Lung (tissue), 12 donors: Measurements from ENCODE around the gene NR2F1. TPM values are rescaled to one million over a fixed set of nuclear protein-coding genes. Genes with fewer than 3 reads are reported as not detected.

Source experiments
- ATAC-seq: fragments of 200-7000 bp; cut with Tn5 transposase; one replicate; pipeline ENCODE4 v1.9.1; 2020; ENCODE audit warnings: moderate number of reproducible peaks; ENCODE audit not compliant: insufficient read depth, low FRiP score
- DNase-seq, 3 donors: peaks; one replicate each; pipeline ENCODE4 v3.0.0-alpha.2; 2013 to 2017
- H3K27ac ChIP-seq, 2 donors: one replicate each; pipeline ENCODE4 v1.5.1; 2013; ENCODE audit warnings: mild to moderate bottlenecking in 2 of 2, moderate library complexity in 2 of 2, control low read depth in 1 of 2, inconsistent platforms in 1 of 2, low read depth in 1 of 2, low read length in 1 of 2
- H3K27me3 ChIP-seq, 3 donors: one replicate each; pipeline ENCODE4 v1.5.1; 2013; ENCODE audit warnings: low read length in 2 of 3; ENCODE audit not compliant: control insufficient read depth in 3 of 3, insufficient read depth in 3 of 3
- H3K36me3 ChIP-seq, 4 donors: one replicate each; pipeline ENCODE4 v1.5.1; 2013; ENCODE audit warnings: low read length in 4 of 4, mild to moderate bottlenecking in 1 of 4, moderate library complexity in 1 of 4; ENCODE audit not compliant: control insufficient read depth in 4 of 4, insufficient read depth in 4 of 4
- H3K4me1 ChIP-seq, 5 donors: one replicate each; pipeline ENCODE4 v1.5.1; 2013; ENCODE audit warnings: low read length in 5 of 5, mild to moderate bottlenecking in 2 of 5, moderate library complexity in 1 of 5; ENCODE audit not compliant: control insufficient read depth in 5 of 5, insufficient read depth in 5 of 5
- H3K4me3 ChIP-seq: one replicate; pipeline ENCODE4 v1.5.1; 2013; ENCODE audit warnings: mild to moderate bottlenecking, control low read depth, moderate library complexity
- H3K9ac ChIP-seq, 2 donors: one replicate each; pipeline ENCODE4 v1.5.1; 2013; ENCODE audit warnings: low read length in 2 of 2, control low read depth in 1 of 2; ENCODE audit not compliant: insufficient read depth in 1 of 2
- H3K9me3 ChIP-seq, 4 donors: one replicate each; pipeline ENCODE4 v1.5.1; 2013; ENCODE audit warnings: low read length in 3 of 4, mild to moderate bottlenecking in 1 of 4, moderate library complexity in 1 of 4; ENCODE audit not compliant: control insufficient read depth in 4 of 4, insufficient read depth in 3 of 4
- CTCF ChIP-seq: IDR thresholded peaks from 2 replicates; pipeline ENCODE4 v1.5.1; 2012; ENCODE audit warnings: mild to moderate bottlenecking; ENCODE audit errors: control extremely low read depth, extremely low read depth
- WGBS, 2 donors: extraction: QIAGEN DNeasy Blood & Tissue Kit; methylation state at CpG; one replicate each; pipeline ENCODE4 v1.1.7; 2013; 5-methylcytosine and 5-hydroxymethylcytosine counted together
- polyA plus RNA-seq, 2 donors: library from polyadenylated mRNA; stranded (reverse); fragments of 200-250 nt; gene quantifications; one replicate each; pipeline ENCODE4 v1.2.1, GENCODE V29; 2013
- total RNA-seq, 2 donors: library from RNA; depleted of rRNA in 1 of 2; stranded (reverse); fragments of >200 nt in 1 of 2; gene quantifications; one replicate each; pipeline ENCODE4 v1.2.1, GENCODE V29; 2014 to 2021
- donor health status: control.
- donor health status: control.
- donor health status: Bipolar disorder and iron deficiency.
- donor health status: healthy.
- donor health status: DM: yes; HTN: yes; CAD: no.

The NR2F1 gene
- total and polyA plus RNA-seq, 4 donors: 15.2 to 104 (median 58.3) TPM

GRCh38 chr5:93608855-93609254 is 25.8 kb downstream of the NR2F1 start:
- ATAC-seq: no peak
- H3K36me3 ChIP-seq: no peaks in the 10 kb centered on the region
- 21 to 30% methylated on average over 4 of the region's 4 CpGs for WGBS, 2 donors
- no peak overlapping the region for H3K9ac ChIP-seq
- DNase-seq: no peak
- no peak overlapping the region for H3K4me3 ChIP-seq
- no peak for TF ChIP-seq CTCF
- no peak overlapping the region for H3K27ac ChIP-seq
- peaks cover 0 to 90% (median 49%) of the 10 kb centered on the region in 3 donors for H3K27me3 ChIP-seq
- no peaks in the 10 kb centered on the region for H3K9me3 ChIP-seq
- peaks cover 0 to 12% (median 6%) of the 10 kb centered on the region in 5 donors for H3K4me1 ChIP-seq

GRCh38 chr5:93609762-93610161 is 26.7 kb downstream of the NR2F1 start:
- no peaks in the 10 kb centered on the region for H3K9me3 ChIP-seq
- no peaks in the 10 kb centered on the region for H3K36me3 ChIP-seq
- no peak overlapping the region for H3K9ac ChIP-seq
- no peak overlapping the region for H3K4me3 ChIP-seq
- ATAC-seq (no peak), DNase-seq (peak in 1 of 3 donors; percentile 29)
- peaks cover 0 to 93% (median 56%) of the 10 kb centered on the region in 3 donors for H3K27me3 ChIP-seq
- no peak for TF ChIP-seq CTCF
- no peak overlapping the region for H3K27ac ChIP-seq
- 25 to 28% methylated on average over 7 of the region's 7 CpGs for WGBS, 2 donors
- peaks cover 0 to 12% (median 4%) of the 10 kb centered on the region in 5 donors for H3K4me1 ChIP-seq

- H3K4me1 ChIP-seq: peaks cover 0 to 12% (median 4%) of the 10 kb centered on the region in 5 donors
- H3K36me3 ChIP-seq: no peaks in the 10 kb centered on the region
- peaks cover 0 to 88% (median 56%) of the 10 kb centered on the region in 3 donors for H3K27me3 ChIP-seq
- no peak for TF ChIP-seq CTCF
- WGBS, 2 donors: 22 to 29% methylated on average over 17 of the region's 17 CpGs
- no peaks in the 10 kb centered on the region for H3K9me3 ChIP-seq
- H3K9ac ChIP-seq: no peak overlapping the region
- no peak overlapping the region for H3K27ac ChIP-seq
- H3K4me3 ChIP-seq: no peak overlapping the region
- DNase-seq (peak in 2 of 3 donors; percentile 13 to 61), ATAC-seq (no peak)
These were observed 27.7 kb downstream of the NR2F1 start for GRCh38 chr5:93610581-93611272.
